NCI-H1436 (cell line): ENCODE measurements around the gene WIPF1.

ENCODE experiments used
- DNase-seq: peaks from one replicate; lab custom pipeline; 2025; lab: John Stamatoyannopoulos, UW

Gene WIPF1

GRCh38 chr2:174595116-174595809 lies 2.3 kb downstream of the WIPF1 start:
- no peak for DNase-seq

DNA sequence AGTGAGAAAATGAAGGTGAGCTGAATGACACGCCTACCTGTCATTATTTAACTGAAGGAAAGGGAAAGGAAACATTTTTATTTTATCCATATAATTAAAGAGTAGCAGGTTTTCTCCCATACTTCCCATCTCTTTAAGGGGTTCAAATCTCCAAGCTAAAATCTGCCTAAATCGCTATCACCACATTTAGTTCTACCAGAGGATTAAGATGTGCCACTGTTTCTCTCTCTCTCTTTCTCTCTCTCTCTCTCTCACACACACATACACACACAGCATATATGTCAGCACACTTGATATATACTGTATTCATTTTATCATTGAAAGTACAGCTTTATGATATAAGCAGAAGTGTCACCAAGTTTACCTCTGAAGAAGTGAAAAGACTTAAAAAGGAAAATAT lies 3.1 kb downstream of the WIPF1 start:
- no peak for DNase-seq

- DNase-seq, result peak; percentile 48
Observed at GRCh38 chr2:174593574-174594203, 3.9 kb downstream of the WIPF1 start.

- DNase-seq, result no peak
Observed at GRCh38 chr2:174593041-174593440, 4.6 kb downstream of the WIPF1 start.

DNA sequence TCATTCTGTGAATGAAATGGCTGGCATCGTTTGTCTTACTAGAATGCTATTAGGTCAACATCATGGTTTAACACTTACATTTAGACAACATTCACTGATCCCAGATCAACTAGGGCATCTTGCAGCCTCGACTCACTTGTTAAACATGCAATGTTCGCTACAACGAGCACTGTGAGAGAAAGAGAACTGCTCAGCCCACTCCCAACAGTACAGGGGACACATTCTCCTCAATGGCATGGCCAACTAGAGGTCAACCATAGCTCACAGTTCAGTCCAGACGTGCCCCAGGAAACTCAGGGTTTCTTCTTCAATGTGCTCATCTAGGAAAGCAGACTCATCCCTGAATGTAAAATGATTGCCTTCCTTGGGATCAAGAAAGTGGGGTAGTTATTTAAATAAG lies 5.9 kb downstream of the WIPF1 start:
- no peak for DNase-seq

DNA sequence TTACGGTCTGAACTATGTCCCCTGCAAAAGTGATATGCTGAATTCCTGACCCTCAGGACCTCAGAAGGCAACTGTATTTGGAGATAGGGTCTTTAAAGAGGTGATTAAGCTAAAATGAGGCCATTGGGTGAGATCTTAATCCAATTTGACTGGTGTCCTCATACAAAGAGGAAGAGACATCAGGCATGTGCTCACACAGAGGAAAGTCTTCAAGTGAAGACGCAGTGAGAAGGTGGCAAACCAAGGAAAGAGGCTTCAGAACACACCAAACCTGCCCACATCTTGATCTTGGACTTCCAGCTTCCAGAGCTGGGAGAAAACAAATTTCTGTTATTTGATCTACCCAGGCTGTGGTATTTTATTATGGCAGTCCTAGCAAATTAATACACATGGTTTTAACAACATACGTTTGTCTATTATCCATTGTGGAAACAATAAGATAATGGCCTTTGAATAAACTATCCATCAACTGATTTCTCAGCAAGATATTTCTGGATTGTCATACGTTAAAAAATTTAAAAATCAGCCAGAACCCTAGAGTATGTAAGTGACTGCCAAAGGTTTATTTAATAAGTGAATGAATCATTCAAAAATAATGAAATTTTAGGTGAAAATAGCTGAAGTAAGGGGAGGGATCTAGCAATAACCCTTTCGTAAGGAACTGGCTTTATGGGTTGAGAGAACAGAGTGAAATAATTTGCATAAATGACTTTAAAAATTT lies 6.5 kb downstream of the WIPF1 start:
- DNase-seq, result no peak

DNA sequence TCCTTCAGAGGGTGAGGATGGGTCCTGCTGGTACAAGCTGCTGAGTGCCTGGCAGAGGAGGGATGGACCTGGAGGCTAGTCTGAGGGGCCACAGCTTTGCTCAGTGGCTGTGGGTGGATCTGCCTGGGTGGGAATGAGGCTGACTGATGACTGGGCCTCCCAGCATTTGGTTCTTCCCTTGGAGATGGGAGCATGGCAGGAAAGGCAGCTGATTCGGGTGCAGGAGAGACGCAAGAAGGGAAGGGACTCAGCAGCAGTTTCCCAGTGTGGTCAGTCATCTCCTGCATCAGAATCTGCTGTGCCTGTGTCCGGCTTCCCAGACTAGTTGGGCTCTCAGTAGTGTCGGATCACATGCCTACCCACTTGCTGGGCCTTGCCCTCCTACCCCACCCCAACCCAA lies 7.3 kb downstream of the WIPF1 start:
- DNase-seq, result no peak

DNA sequence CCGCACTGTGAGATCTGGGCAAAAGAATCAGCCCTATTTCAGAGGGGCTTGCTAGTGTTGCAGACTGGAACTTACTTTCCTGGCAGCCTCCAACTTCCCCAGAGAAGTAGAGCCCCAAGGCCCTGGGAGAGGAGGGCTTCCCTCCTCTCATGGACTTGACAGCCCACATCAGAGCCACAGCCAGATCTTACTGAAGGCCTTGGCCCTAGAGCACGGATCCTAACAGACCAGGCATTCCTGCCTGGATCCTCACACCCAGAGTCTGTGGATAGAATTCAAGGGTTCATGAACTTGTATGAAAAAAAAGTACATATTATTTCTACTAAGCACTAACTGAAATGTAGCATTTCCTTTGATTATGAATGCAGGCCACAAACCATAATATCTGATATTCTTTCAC lies 8.3 kb downstream of the WIPF1 start:
- DNase-seq, result no peak

GRCh38 chr2:174588463-174588862 lies 9.1 kb downstream of the WIPF1 start:
- no peak for DNase-seq

DNA sequence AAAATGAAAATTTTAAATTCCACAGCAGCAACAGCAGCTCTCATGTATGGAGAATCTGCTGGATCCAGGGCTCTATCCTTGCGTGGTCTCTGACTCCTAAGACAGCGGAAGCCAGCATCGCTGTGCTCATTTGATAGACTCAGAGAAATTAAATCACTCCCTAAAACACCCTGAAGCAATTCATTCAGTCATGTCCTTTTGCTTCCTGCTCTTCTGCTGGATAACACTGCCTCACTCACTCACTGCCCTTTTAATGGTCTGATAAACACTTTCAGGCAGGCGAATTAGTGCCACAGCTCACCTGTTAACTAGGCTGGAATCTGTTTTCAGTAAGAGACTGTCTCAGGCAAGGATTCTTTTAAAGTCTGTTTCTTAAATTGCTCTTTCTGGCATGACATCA lies 10.0 kb downstream of the WIPF1 start:
- no peak for DNase-seq

- DNase-seq, result no peak
Observed at GRCh38 chr2:174586418-174587295, 10.9 kb downstream of the WIPF1 start.

GRCh38 chr2:174585657-174586252 lies 11.8 kb downstream of the WIPF1 start:
- DNase-seq, result no peak

GRCh38 chr2:174585146-174585545 lies 12.5 kb downstream of the WIPF1 start:
- no peak for DNase-seq

- DNase-seq, result no peak
Observed at GRCh38 chr2:174581491-174581890, 16.1 kb downstream of the WIPF1 start.

DNA sequence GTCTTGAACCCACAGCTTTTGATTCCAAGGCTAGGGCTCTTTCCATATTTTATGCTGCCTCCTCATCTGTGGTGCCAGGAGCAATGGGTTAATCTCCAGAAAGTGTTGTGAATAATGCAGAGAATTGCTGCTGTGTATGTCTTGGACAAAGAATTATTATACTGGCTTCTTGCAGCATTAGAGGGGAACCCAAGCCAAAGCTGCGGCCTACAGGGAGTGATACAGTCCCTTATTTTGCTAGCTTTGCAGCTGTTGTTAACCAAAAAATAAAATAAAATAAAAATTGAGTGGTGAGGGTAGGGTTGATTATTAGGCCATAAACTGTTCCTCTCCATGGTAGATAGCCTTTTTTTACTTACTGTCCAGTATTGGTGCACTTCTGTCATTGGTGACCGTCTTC lies 16.7 kb downstream of the WIPF1 start:
- DNase-seq, result no peak

- DNase-seq, result no peak
Observed at GRCh38 chr2:174577967-174578589, 19.5 kb downstream of the WIPF1 start.

- no peak for DNase-seq
Observed at GRCh38 chr2:174575124-174575776, 22.4 kb downstream of the WIPF1 start.

DNA sequence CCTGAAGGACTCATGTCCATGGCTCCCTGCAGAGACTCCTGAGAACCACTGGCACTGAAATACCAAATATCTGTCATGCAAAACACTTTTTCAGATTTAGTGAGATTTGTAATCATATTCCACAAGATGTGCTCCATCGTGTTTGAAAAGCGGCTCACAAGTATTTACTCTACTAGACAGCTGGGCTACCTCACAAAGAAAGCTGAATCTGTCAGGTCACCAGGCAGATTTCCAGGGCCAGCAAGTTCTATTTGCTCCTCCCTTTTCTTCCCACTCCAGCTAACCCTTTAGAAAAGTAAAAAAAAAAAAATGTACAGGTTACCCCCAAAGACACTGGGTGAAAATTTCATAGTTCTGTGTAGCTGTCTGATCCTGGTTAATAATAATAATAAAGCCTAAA lies 22.9 kb downstream of the WIPF1 start:
- DNase-seq, result no peak

DNA sequence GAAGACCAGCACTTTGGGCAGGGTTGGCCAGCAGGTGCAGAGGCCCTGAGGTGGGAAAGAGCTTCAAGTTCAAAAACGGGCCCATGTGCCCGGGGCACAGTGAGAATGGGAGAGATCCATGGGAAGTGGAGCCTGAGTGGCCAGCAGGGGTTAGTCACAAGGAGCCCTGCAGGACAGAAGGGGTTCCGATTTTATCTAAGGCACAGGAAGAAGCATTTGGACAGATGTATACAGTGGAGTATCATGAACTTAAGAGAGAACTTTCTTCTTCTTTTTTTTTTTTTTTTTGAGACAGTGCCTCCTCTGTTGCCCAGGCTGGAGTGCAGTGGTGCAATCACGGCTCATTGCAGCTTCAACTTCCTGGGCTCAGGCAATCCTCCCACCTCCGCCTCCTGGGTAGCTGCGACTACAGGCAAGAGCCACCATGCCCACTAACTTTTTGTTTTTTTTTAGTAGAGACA lies 24.0 kb downstream of the WIPF1 start:
- DNase-seq, result no peak

- no peak for DNase-seq
Observed at GRCh38 chr2:174572556-174572955, 25.0 kb downstream of the WIPF1 start.
